A673 (cell line): Measurements from ENCODE around the gene CSGALNACT2.

ENCODE experiments used
- EZH2 ChIP-seq: fragments of 200-600 bp; sonication (generic); IDR thresholded peaks from 2 replicates; pipeline ENCODE4 v1.6.1; 2017; ENCODE audit warnings: borderline replicate concordance, low read depth, mild to moderate bottlenecking, mixed read lengths, antibody characterized with exemption, low read length; ENCODE audit not compliant: poor library complexity, severe bottlenecking
- TF ChIP-seq, protein P1 (sequence below): fragments of 300-800, 200-600 bp; sonication (generic); conservative IDR thresholded peaks from 2 replicates; pipeline ENCODE4 v1.5.1; 2017; ENCODE audit warnings: low read depth, mild to moderate bottlenecking, antibody characterized with exemption, low read length, moderate library complexity, mixed read lengths

DNA sequence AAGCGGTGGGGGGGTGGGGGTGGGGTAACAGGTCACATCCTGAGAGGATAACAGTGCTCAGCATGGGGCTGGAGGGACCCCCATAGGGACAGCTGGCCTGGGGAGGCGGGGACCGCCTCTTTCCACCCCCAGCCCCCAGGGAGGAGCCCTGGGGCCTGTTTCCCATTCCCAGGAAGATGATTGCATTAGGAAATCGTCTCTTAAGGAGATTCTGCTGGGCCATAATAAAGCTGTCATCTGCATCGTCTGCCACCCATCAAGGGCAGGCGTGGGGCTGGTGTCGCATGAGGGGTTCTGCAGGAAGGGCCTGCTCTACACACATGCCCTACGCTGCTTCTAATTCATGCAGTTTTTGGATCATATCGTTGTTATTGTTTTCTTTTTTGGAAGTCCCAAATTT is 44.2 kb upstream of the CSGALNACT2 start:
- TF ChIP-seq EZH2: no peak
- TF ChIP-seq, protein P1, sequence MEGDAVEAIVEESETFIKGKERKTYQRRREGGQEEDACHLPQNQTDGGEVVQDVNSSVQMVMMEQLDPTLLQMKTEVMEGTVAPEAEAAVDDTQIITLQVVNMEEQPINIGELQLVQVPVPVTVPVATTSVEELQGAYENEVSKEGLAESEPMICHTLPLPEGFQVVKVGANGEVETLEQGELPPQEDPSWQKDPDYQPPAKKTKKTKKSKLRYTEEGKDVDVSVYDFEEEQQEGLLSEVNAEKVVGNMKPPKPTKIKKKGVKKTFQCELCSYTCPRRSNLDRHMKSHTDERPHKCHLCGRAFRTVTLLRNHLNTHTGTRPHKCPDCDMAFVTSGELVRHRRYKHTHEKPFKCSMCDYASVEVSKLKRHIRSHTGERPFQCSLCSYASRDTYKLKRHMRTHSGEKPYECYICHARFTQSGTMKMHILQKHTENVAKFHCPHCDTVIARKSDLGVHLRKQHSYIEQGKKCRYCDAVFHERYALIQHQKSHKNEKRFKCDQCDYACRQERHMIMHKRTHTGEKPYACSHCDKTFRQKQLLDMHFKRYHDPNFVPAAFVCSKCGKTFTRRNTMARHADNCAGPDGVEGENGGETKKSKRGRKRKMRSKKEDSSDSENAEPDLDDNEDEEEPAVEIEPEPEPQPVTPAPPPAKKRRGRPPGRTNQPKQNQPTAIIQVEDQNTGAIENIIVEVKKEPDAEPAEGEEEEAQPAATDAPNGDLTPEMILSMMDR: no peak
